ENCODE measurements around the gene DMD. TPM values are rescaled to one million over a fixed set of nuclear protein-coding genes. Genes with fewer than 3 reads are reported as not detected.

The DMD gene
- total RNA-seq, 2 donors from 2014 or later: 1.4 to 7.5 TPM

- Mint-ChIP-seq H3K4me3 (no peak overlapping the region), H3K36me3 (ENCODE audit: low read depth) (no peaks in the 10 kb centered on the region), H3K4me1 (no peaks in the 10 kb centered on the region), H3K27ac (no peak overlapping the region), H3K27me3 (no peaks in the 10 kb centered on the region), H3K9me3 (peaks cover 4% of the 10 kb centered on the region)
- no peak for ATAC-seq (replicated peaks)
Observed at GRCh38 chrX:31800219-31800618, 1411.1 kb downstream of the DMD start.

- no peak for ATAC-seq (replicated peaks)
- H3K4me1 Mint-ChIP-seq: no peaks in the 10 kb centered on the region
- no peak overlapping the region for H3K4me3 Mint-ChIP-seq
- H3K36me3 Mint-ChIP-seq (ENCODE audit: low read depth): no peaks in the 10 kb centered on the region
- H3K9me3 Mint-ChIP-seq: peaks cover 4% of the 10 kb centered on the region
- no peak overlapping the region for H3K27ac Mint-ChIP-seq
- H3K27me3 Mint-ChIP-seq: no peaks in the 10 kb centered on the region
Observed at GRCh38 chrX:31796624-31797023, 1414.7 kb downstream of the DMD start.

GRCh38 chrX:31747411-31747810 lies 1463.9 kb downstream of the DMD start:
- Mint-ChIP-seq H3K9me3 (peaks cover 4% of the 10 kb centered on the region), H3K4me3 (no peak overlapping the region)

GRCh38 chrX:31743004-31743403 lies 1468.3 kb downstream of the DMD start:
- no peaks in the 10 kb centered on the region for H3K36me3 Mint-ChIP-seq (ENCODE audit: low read depth)
- no peaks in the 10 kb centered on the region for H3K4me1 Mint-ChIP-seq
- no peak overlapping the region for H3K4me3 Mint-ChIP-seq
- H3K27ac Mint-ChIP-seq: no peak overlapping the region
- no peak for ATAC-seq (replicated peaks)
- H3K9me3 Mint-ChIP-seq: no peaks in the 10 kb centered on the region
- no peaks in the 10 kb centered on the region for H3K27me3 Mint-ChIP-seq

More at GRCh38 chrX:31747411-31747810, 1463.9 kb downstream of the DMD start:
- no peaks in the 10 kb centered on the region for H3K27me3 Mint-ChIP-seq
- no peaks in the 10 kb centered on the region for H3K4me1 Mint-ChIP-seq
- ATAC-seq (replicated peaks): no peak
- no peaks in the 10 kb centered on the region for H3K36me3 Mint-ChIP-seq (ENCODE audit: low read depth)
- no peak overlapping the region for H3K27ac Mint-ChIP-seq

- no peaks in the 10 kb centered on the region for H3K27me3 Mint-ChIP-seq
- no peaks in the 10 kb centered on the region for H3K36me3 Mint-ChIP-seq (ENCODE audit: low read depth)
- no peaks in the 10 kb centered on the region for H3K9me3 Mint-ChIP-seq
- ATAC-seq (replicated peaks): no peak
- no peaks in the 10 kb centered on the region for H3K4me1 Mint-ChIP-seq
- H3K4me3 Mint-ChIP-seq: no peak overlapping the region
- no peak overlapping the region for H3K27ac Mint-ChIP-seq
Observed at GRCh38 chrX:31717474-31717873, 1493.9 kb downstream of the DMD start.

GRCh38 chrX:31715675-31716074 lies 1495.7 kb downstream of the DMD start:
- Mint-ChIP-seq H3K4me3 (no peak overlapping the region), H3K27me3 (no peaks in the 10 kb centered on the region), H3K36me3 (ENCODE audit: low read depth) (no peaks in the 10 kb centered on the region), H3K27ac (no peak overlapping the region), H3K9me3 (no peaks in the 10 kb centered on the region), H3K4me1 (no peaks in the 10 kb centered on the region)
- ATAC-seq (replicated peaks): no peak

GRCh38 chrX:31714797-31715196 lies 1496.6 kb downstream of the DMD start:
- Mint-ChIP-seq H3K36me3 (ENCODE audit: low read depth) (no peaks in the 10 kb centered on the region), H3K4me3 (no peak overlapping the region), H3K27me3 (no peaks in the 10 kb centered on the region), H3K4me1 (no peaks in the 10 kb centered on the region), H3K27ac (no peak overlapping the region), H3K9me3 (no peaks in the 10 kb centered on the region)
- ATAC-seq (replicated peaks): no peak

GRCh38 chrX:31713120-31713519 lies 1498.2 kb downstream of the DMD start:
- no peaks in the 10 kb centered on the region for H3K9me3 Mint-ChIP-seq
- no peak overlapping the region for H3K4me3 Mint-ChIP-seq
- no peaks in the 10 kb centered on the region for H3K36me3 Mint-ChIP-seq (ENCODE audit: low read depth)
- no peak for ATAC-seq (replicated peaks)
- no peak overlapping the region for H3K27ac Mint-ChIP-seq
- no peaks in the 10 kb centered on the region for H3K4me1 Mint-ChIP-seq
- no peaks in the 10 kb centered on the region for H3K27me3 Mint-ChIP-seq

GRCh38 chrX:31711166-31711565 lies 1500.2 kb downstream of the DMD start:
- no peaks in the 10 kb centered on the region for H3K27me3 Mint-ChIP-seq
- H3K9me3 Mint-ChIP-seq: no peaks in the 10 kb centered on the region
- H3K4me3 Mint-ChIP-seq: no peak overlapping the region
- H3K27ac Mint-ChIP-seq: no peak overlapping the region
- ATAC-seq (replicated peaks): no peak
- no peaks in the 10 kb centered on the region for H3K36me3 Mint-ChIP-seq (ENCODE audit: low read depth)
- no peaks in the 10 kb centered on the region for H3K4me1 Mint-ChIP-seq

GRCh38 chrX:31708116-31708515 lies 1503.2 kb downstream of the DMD start:
- no peaks in the 10 kb centered on the region for H3K9me3 Mint-ChIP-seq
- H3K4me1 Mint-ChIP-seq: no peaks in the 10 kb centered on the region
- H3K27ac Mint-ChIP-seq: no peak overlapping the region
- ATAC-seq (replicated peaks): no peak
- no peaks in the 10 kb centered on the region for H3K27me3 Mint-ChIP-seq
- no peak overlapping the region for H3K4me3 Mint-ChIP-seq
- no peaks in the 10 kb centered on the region for H3K36me3 Mint-ChIP-seq (ENCODE audit: low read depth)

- Mint-ChIP-seq H3K27me3 (no peaks in the 10 kb centered on the region), H3K9me3 (no peaks in the 10 kb centered on the region), H3K4me3 (no peak overlapping the region), H3K4me1 (no peaks in the 10 kb centered on the region), H3K27ac (no peak overlapping the region), H3K36me3 (ENCODE audit: low read depth) (no peaks in the 10 kb centered on the region)
- ATAC-seq (replicated peaks): no peak
Observed at GRCh38 chrX:31706466-31706865, 1504.9 kb downstream of the DMD start.

- no peaks in the 10 kb centered on the region for H3K36me3 Mint-ChIP-seq (ENCODE audit: low read depth)
- H3K27ac Mint-ChIP-seq: no peak overlapping the region
- no peaks in the 10 kb centered on the region for H3K27me3 Mint-ChIP-seq
- H3K9me3 Mint-ChIP-seq: no peaks in the 10 kb centered on the region
- no peak overlapping the region for H3K4me3 Mint-ChIP-seq
- no peak for ATAC-seq (replicated peaks)
- H3K4me1 Mint-ChIP-seq: no peaks in the 10 kb centered on the region
Observed at GRCh38 chrX:31705816-31706215, 1505.5 kb downstream of the DMD start.

GRCh38 chrX:31704938-31705337 lies 1506.4 kb downstream of the DMD start:
- ATAC-seq (replicated peaks): no peak
- Mint-ChIP-seq H3K27ac (no peak overlapping the region), H3K9me3 (no peaks in the 10 kb centered on the region), H3K36me3 (ENCODE audit: low read depth) (no peaks in the 10 kb centered on the region), H3K27me3 (no peaks in the 10 kb centered on the region), H3K4me1 (no peaks in the 10 kb centered on the region), H3K4me3 (no peak overlapping the region)

GRCh38 chrX:31702222-31702621 lies 1509.1 kb downstream of the DMD start:
- Mint-ChIP-seq H3K36me3 (ENCODE audit: low read depth) (no peaks in the 10 kb centered on the region), H3K27ac (no peak overlapping the region), H3K27me3 (no peaks in the 10 kb centered on the region), H3K4me1 (no peaks in the 10 kb centered on the region), H3K4me3 (no peak overlapping the region), H3K9me3 (no peaks in the 10 kb centered on the region)
- ATAC-seq (replicated peaks): no peak

GRCh38 chrX:31697294-31697916 lies 1513.9 kb downstream of the DMD start:
- Mint-ChIP-seq H3K4me1 (no peaks in the 10 kb centered on the region), H3K36me3 (ENCODE audit: low read depth) (no peaks in the 10 kb centered on the region), H3K27me3 (no peaks in the 10 kb centered on the region), H3K9me3 (no peaks in the 10 kb centered on the region), H3K4me3 (no peak overlapping the region), H3K27ac (no peak overlapping the region)
- no peak for ATAC-seq (replicated peaks)

- no peaks in the 10 kb centered on the region for H3K4me1 Mint-ChIP-seq
- ATAC-seq (replicated peaks): no peak
- H3K36me3 Mint-ChIP-seq (ENCODE audit: low read depth): no peaks in the 10 kb centered on the region
- no peaks in the 10 kb centered on the region for H3K27me3 Mint-ChIP-seq
- H3K27ac Mint-ChIP-seq: no peak overlapping the region
- H3K4me3 Mint-ChIP-seq: no peak overlapping the region
- no peaks in the 10 kb centered on the region for H3K9me3 Mint-ChIP-seq
Observed at GRCh38 chrX:31679861-31680260, 1531.5 kb downstream of the DMD start.
